Stimulated activated CD4-positive, alpha-beta T cell treated with anti-CD3 and anti-CD28 coated beads, Interleukin-15, amount 100 ng/mL, for 48 hours (primary cell): ENCODE data around the gene APPL2.
"Not testable (repeated sequence)": the region's sequence is repeated elsewhere in the genome, so short reads cannot be mapped to it uniquely, and the experiment has no call there.

Source experiments
- DNase-seq, 2 donors: peaks; one replicate each; pipeline ENCODE4 v3.0.0-alpha.2; 2020; ENCODE audit warnings: low read depth in 2 of 2

The APPL2 gene

GRCh38 chr12:105194947-105195346 is 41.0 kb downstream of the APPL2 start:
- DNase-seq, result no peak

GRCh38 chr12:105192624-105193225 is 43.2 kb downstream of the APPL2 start:
- no peak for DNase-seq

GRCh38 chr12:105190530-105190929 is 45.4 kb downstream of the APPL2 start:
- no peak for DNase-seq

- no peak for DNase-seq
Observed at GRCh38 chr12:105189293-105189692, 46.7 kb downstream of the APPL2 start.

GRCh38 chr12:105183976-105184375 is 52.0 kb downstream of the APPL2 start:
- not testable (repeated sequence) for DNase-seq

GRCh38 chr12:105183406-105183805 is 52.6 kb downstream of the APPL2 start:
- DNase-seq, result not testable (repeated sequence)

GRCh38 chr12:105179114-105179513 is 56.9 kb downstream of the APPL2 start:
- DNase-seq, result not testable (repeated sequence)

- no peak for DNase-seq
Observed at GRCh38 chr12:105177208-105177607, 58.8 kb downstream of the APPL2 start.

- no peak for DNase-seq
Observed at GRCh38 chr12:105175397-105175990, 60.5 kb downstream of the APPL2 start.

- no peak for DNase-seq
Observed at GRCh38 chr12:105171691-105172436, 64.1 kb downstream of the APPL2 start.

GRCh38 chr12:105170139-105170538 is 65.8 kb downstream of the APPL2 start:
- DNase-seq, result no peak

- DNase-seq, result no peak
Observed at GRCh38 chr12:105168006-105168405, 68.0 kb downstream of the APPL2 start.

- DNase-seq, result no peak
Observed at GRCh38 chr12:105167346-105167745, 68.6 kb downstream of the APPL2 start.

- no peak for DNase-seq
Observed at GRCh38 chr12:105166736-105167135, 69.2 kb downstream of the APPL2 start.

- DNase-seq, result no peak
Observed at GRCh38 chr12:105164068-105164467, 71.9 kb downstream of the APPL2 start.

GRCh38 chr12:105162174-105162573 is 73.8 kb downstream of the APPL2 start:
- DNase-seq, result no peak

- no peak for DNase-seq
Observed at GRCh38 chr12:105158876-105159275, 77.1 kb downstream of the APPL2 start.

GRCh38 chr12:105157606-105158005 is 78.4 kb downstream of the APPL2 start:
- DNase-seq, result no peak

GRCh38 chr12:105156260-105156659 is 79.7 kb downstream of the APPL2 start:
- no peak for DNase-seq

- DNase-seq, result no peak
Observed at GRCh38 chr12:105142259-105142658, 93.7 kb downstream of the APPL2 start.

GRCh38 chr12:105141320-105141922 is 94.6 kb downstream of the APPL2 start:
- no peak for DNase-seq

GRCh38 chr12:105138248-105138647 is 97.7 kb downstream of the APPL2 start:
- DNase-seq, result no peak
